Fibroblast of villous mesenchyme (primary cell): ENCODE results near the gene NDUFC2. TPM values are rescaled to one million over a fixed set of nuclear protein-coding genes. Genes with fewer than 3 reads are reported as not detected.
"Not testable (repeated sequence)": the region's sequence is repeated elsewhere in the genome, so short reads cannot be mapped to it uniquely, and the experiment has no call there.

Source experiments
- DNase-seq: peaks from one replicate; pipeline ENCODE4 v3.0.0-alpha.2; 2010; ENCODE audit warnings: low read depth
- H3K4me3 ChIP-seq: 2 replicates; pipeline ENCODE4 v1.5.1; 2011; ENCODE audit warnings: low read depth, mild to moderate bottlenecking, low read length
- total RNA-seq: library from RNA; depleted of rRNA; stranded (reverse); fragments of >200 nt; gene quantifications from 2 replicates; pipeline ENCODE4 v1.2.3, GENCODE V29; 2012
- TF ChIP-seq, protein P1 (sequence below): IDR thresholded peaks from 2 replicates; pipeline ENCODE4 v1.5.1; 2012; ENCODE audit warnings: low read depth, mild to moderate bottlenecking, low read length; ENCODE audit not compliant: insufficient read depth

The NDUFC2 gene
- total RNA-seq, 1 donor = 120 TPM

DNA sequence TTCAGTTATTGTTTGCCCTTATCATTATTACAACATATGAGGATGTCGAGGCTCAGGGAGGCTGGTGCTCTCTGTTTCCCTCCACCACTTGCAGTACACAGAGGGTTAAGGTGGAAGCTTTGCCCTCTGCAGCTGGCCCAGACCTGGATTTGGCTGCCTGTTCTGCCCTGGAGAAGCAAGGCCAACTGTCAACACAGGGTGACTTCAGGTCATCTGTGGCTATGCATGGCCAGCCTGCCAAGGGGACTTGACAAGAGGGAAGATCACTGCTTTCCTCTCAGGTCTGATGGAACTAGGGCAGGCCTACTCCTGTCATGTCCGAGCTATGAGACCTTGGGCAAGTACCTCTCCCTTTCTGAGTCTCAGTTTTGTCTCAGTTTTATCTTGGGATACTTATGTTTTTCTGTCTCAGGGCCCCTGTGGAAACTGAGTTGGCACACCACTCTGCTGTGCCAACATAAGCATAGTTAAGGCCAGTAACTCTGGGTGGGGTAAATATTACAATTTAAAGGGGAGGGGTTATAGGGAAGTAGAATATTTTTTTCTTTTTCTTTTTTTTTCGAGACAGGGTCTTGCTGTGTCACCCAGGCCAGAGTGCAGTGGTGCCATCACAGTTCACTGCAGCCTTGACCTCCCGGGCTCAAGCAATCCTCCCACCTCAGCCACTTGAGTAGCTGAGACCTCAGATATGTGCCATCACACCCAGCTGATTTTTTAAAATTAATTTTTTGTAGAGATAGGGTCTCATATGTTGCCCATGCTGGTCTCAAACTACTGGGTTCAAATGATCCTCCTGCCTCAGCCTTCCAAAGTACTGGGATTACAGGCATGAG is 18.4 kb downstream of the NDUFC2 start:
- TF ChIP-seq, protein P1, sequence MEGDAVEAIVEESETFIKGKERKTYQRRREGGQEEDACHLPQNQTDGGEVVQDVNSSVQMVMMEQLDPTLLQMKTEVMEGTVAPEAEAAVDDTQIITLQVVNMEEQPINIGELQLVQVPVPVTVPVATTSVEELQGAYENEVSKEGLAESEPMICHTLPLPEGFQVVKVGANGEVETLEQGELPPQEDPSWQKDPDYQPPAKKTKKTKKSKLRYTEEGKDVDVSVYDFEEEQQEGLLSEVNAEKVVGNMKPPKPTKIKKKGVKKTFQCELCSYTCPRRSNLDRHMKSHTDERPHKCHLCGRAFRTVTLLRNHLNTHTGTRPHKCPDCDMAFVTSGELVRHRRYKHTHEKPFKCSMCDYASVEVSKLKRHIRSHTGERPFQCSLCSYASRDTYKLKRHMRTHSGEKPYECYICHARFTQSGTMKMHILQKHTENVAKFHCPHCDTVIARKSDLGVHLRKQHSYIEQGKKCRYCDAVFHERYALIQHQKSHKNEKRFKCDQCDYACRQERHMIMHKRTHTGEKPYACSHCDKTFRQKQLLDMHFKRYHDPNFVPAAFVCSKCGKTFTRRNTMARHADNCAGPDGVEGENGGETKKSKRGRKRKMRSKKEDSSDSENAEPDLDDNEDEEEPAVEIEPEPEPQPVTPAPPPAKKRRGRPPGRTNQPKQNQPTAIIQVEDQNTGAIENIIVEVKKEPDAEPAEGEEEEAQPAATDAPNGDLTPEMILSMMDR = no peak
- no peak overlapping the region for H3K4me3 ChIP-seq
- DNase-seq = no peak

DNA sequence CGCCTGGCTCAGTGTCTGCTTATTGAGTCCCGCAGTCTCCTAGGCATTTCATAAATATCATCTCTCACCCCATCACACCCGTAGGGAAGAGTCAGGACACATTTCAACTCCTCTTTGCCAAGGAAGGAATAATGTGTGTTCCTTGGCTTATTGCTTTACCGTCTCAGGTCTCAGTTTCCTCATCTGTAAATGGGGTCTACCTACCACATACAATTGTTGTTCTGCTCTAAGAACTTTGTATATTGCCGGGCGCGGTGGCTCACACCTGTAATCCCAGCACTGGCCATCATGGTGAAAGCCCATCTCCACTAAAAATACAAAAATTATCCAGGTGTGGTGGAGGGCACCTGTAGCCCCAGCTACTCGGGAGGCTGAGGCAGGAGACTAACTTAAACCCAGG is 19.1 kb downstream of the NDUFC2 start:
- DNase-seq = no peak

DNA sequence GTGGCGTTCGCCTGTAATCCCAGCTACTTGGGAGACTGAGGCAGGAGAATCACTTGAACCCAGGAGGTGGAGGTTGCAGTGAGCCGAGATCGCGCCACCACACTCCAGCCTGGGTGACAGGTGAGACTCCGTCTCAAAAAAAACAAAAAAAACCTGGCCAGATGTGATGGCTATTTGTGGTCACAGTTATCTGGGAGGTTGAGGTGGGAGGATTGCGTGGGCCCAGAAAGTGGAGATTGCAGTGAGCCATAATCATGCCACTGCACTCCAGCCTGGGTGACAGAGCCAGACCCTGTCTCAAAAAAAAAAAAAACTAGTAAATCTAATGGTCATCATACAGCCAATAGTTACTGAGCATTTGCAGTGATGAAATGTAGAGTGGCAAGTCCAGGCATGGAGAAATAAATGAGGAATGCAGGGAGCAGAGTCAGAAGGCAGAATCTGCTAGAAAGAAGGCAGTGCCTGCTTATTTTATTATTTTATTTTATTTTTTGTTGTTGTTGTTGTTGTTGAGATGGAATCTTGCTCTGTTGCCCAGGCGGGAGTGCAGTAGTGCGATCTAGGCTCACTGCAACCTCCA is 19.8 kb downstream of the NDUFC2 start:
- not testable (repeated sequence) for H3K4me3 ChIP-seq, DNase-seq

More for the DNA sequence above, 19.1 kb downstream of the NDUFC2 start:
- H3K4me3 ChIP-seq = no peak overlapping the region
- TF ChIP-seq, protein P1 = no peak

DNA sequence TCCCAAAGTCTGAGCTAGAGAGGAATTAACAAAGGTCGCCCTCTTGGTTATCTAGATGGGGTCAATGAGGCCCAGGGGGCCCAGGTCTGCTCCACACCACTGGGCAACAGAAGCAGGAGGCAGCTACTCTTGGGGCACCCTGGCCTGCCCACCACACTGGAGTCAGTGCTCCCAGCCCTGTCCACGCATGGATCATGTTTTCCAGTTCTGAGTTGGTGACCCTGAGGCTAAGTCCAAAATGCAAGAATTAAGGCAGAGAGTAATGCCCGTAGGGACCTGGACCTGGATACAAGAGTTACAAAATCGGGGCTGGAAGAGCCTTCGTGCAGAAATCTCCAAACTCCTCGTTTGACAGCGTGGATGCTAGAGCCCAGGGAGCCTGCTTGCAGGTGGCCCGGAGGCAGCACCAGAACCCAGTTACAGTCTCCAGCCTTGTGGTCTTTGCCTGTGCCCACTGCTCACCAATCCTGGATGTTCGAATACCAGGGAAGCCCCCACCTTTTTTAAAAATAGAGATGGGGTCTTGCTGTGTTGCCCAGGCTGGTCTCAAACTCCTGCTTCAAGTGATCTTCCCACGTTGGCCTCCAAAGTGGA is 22.1 kb downstream of the NDUFC2 start:
- no peak overlapping the region for H3K4me3 ChIP-seq
- no peak for DNase-seq
- TF ChIP-seq, protein P1 = no peak

DNA sequence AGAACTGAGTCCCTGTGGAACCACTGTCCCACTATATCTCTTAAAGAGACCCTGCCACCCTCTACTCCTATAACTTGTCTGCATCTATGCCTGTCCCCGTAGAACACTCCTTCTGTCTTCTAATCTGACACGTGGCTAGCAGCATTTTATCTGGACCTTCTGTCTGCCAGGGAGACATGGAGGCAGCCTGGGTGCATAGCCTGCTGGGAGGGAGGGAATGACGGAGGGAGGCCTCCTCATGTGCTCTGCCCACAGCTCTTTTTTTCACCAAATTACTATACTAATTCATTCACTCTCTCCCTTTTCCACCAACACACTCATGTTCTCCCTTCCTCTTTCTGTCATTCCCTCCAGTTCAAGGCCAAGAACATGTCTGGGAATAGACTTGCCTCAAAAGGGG is 23.6 kb downstream of the NDUFC2 start:
- TF ChIP-seq, protein P1 = no peak
- H3K4me3 ChIP-seq = no peak overlapping the region
- no peak for DNase-seq

DNA sequence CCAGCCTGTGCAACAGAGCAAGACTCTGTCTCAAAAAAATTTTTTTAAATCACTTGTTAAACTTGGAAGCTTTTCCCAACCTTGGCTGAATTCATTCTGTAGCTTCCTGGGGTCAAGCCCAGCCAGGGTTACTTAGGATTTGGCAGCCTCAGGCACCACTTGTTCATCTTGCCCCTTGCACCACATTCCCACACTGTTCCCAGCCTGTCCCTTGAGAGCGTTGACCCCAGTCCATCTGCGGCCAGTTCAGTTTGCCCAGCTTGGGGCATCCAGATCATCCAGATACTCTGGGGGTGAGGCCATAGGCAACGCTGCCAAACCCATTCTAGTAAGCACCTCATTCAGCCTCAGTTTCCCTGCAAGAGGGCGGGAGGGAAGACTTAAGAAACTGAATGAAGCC is 24.7 kb downstream of the NDUFC2 start:
- no peak for DNase-seq
- TF ChIP-seq, protein P1 = no peak
- H3K4me3 ChIP-seq = no peak overlapping the region
